PFSK-1 (cell line): ENCODE measurements around the gene MAGOH.

Experiments used
- FOXP2 ChIP-seq: optimal IDR thresholded peaks from 2 replicates; pipeline ENCODE3; 2011; ENCODE audit warnings: borderline replicate concordance, control low read depth, inconsistent platforms; ENCODE audit not compliant: insufficient read depth; ENCODE audit errors: extremely low read length, extremely low read depth
- POLR2AphosphoS5 ChIP-seq: IDR thresholded peaks from 2 replicates; pipeline ENCODE4 v1.6.1; 2012; ENCODE audit warnings: low read depth, mild to moderate bottlenecking, control low read depth, low read length, moderate library complexity
- SIN3A ChIP-seq: IDR thresholded peaks from 2 replicates; pipeline ENCODE4 v1.6.1; 2012; ENCODE audit warnings: mild to moderate bottlenecking, low read length, moderate library complexity, borderline replicate concordance; ENCODE audit not compliant: insufficient read depth
- TAF1 ChIP-seq: IDR thresholded peaks from 2 replicates; pipeline ENCODE4 v1.6.1; 2012; ENCODE audit warnings: low read length, control low read depth, borderline replicate concordance; ENCODE audit not compliant: insufficient read depth
- TF ChIP-seq, protein P1 (sequence below), 2 experiments: IDR thresholded peaks; 2 replicates each; pipeline versions ENCODE4 v1.6.1 to v1.8.0; 2011 to 2012; ENCODE audit warnings: low read depth in 2 of 2, low read length in 2 of 2, control low read depth in 1 of 2, inconsistent platforms in 1 of 2, mild to moderate bottlenecking in 1 of 2, moderate library complexity in 1 of 2; ENCODE audit not compliant: insufficient read depth in 1 of 2

Gene MAGOH

GRCh38 chr1:53203466-53203865, 34.9 kb downstream of the MAGOH start:
- TF ChIP-seq POLR2AphosphoS5 (no peak), SIN3A (no peak)

GRCh38 chr1:53198241-53198651, 40.1 kb downstream of the MAGOH start:
- TF ChIP-seq FOXP2 (no peak), POLR2AphosphoS5 (no peak), SIN3A (no peak), TAF1 (no peak)
- TF ChIP-seq, protein P1, sequence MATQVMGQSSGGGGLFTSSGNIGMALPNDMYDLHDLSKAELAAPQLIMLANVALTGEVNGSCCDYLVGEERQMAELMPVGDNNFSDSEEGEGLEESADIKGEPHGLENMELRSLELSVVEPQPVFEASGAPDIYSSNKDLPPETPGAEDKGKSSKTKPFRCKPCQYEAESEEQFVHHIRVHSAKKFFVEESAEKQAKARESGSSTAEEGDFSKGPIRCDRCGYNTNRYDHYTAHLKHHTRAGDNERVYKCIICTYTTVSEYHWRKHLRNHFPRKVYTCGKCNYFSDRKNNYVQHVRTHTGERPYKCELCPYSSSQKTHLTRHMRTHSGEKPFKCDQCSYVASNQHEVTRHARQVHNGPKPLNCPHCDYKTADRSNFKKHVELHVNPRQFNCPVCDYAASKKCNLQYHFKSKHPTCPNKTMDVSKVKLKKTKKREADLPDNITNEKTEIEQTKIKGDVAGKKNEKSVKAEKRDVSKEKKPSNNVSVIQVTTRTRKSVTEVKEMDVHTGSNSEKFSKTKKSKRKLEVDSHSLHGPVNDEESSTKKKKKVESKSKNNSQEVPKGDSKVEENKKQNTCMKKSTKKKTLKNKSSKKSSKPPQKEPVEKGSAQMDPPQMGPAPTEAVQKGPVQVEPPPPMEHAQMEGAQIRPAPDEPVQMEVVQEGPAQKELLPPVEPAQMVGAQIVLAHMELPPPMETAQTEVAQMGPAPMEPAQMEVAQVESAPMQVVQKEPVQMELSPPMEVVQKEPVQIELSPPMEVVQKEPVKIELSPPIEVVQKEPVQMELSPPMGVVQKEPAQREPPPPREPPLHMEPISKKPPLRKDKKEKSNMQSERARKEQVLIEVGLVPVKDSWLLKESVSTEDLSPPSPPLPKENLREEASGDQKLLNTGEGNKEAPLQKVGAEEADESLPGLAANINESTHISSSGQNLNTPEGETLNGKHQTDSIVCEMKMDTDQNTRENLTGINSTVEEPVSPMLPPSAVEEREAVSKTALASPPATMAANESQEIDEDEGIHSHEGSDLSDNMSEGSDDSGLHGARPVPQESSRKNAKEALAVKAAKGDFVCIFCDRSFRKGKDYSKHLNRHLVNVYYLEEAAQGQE (IDR thresholded peaks at IDR 0.05; ENCODE audit: insufficient read depth in 1 of 2, low read depth in 2 of 2, low read length in 2 of 2): no peak

DNA sequence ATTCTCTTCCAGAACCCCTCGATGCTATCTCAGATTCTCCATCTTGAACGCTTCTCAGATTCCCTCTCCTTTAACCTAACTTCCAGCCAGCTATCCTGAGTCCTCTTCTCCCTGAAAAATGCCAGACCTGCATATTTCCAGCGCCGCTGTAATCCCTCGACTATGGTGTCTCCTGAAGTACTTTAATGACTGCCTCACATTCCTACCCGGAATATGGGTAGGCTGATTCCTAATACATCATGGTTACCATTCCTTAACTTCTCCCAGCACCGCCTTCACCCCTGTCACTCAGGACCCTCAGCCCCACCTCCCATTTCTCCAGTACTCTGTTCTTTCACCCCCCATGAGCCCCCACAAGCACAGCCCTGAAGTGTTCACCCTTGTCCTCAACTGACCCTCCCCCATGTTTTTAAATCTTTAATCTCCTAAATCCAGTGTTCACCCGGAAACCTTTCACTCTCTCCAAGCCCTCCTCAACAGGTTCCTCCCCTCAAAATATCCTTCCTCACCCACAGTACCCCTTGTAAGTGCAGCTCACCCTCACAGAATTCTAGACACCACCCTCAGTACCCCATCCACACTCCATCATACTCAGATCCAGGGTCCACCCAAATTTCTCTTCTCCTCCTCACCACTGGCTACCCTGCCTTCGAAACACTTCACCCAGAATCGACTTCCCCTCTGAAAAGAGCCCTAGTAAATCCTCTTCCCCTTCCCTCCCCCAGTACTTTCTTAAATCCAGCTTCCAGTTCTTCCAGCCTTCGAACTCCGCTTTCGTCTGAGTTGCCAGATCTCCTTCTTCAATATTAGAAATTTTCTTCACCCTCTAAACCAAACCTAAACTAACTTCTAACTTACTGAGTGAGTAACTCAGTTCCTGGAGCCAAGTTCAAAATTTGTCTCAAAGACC, 40.8 kb downstream of the MAGOH start:
- no peak; the same call in 1 of the 2 replicates for TF ChIP-seq POLR2AphosphoS5

- TF ChIP-seq POLR2AphosphoS5 (peak; percentile 94), FOXP2 (peak; percentile 49), SIN3A (no peak), TAF1 (peak; percentile 74; the same call in 1 of the 2 replicates)
These were observed 41.6 kb downstream of the MAGOH start, which contains the start of gene CPT2 for GRCh38 chr1:53196485-53197290. Gene CPT2, plus strand, starts transcription at chr1:53196824. Its CDS starts 120 bp downstream, at chr1:53196944.

- TF ChIP-seq, protein P1 (IDR thresholded peaks at IDR 0.05; ENCODE audit: insufficient read depth in 1 of 2, low read depth in 2 of 2, low read length in 2 of 2): no peak
- no peak for TF ChIP-seq POLR2AphosphoS5
- no peak for TF ChIP-seq SIN3A
- no peak for TF ChIP-seq TAF1
- no peak for TF ChIP-seq FOXP2
These were observed 42.3 kb downstream of the MAGOH start for GRCh38 chr1:53196017-53196484.

- no peak for TF ChIP-seq POLR2AphosphoS5
- TF ChIP-seq, protein P1 (IDR thresholded peaks at IDR 0.05; ENCODE audit: insufficient read depth in 1 of 2, low read depth in 2 of 2, low read length in 2 of 2): no peak
- no peak for TF ChIP-seq SIN3A
- TF ChIP-seq TAF1: no peak
- TF ChIP-seq FOXP2: no peak
These were observed 42.9 kb downstream of the MAGOH start for GRCh38 chr1:53195246-53196016.
